T-helper 1 cell treated with Interleukin-12 subunit alpha and Interleukin-12 subunit beta and Interleukin-4 antibody, amounts not matched to agents 30 ng/mL and 1 ng/mL, for 36 hours (primary cell): ENCODE measurements around the gene TRIM29. TPM values are rescaled to one million over a fixed set of nuclear protein-coding genes. Genes with fewer than 3 reads are reported as not detected.
"Not testable (repeated sequence)": the region's sequence is repeated elsewhere in the genome, so short reads cannot be mapped to it uniquely, and the experiment has no call there.

Experiments used
- intact Hi-C: fragments of 100-400 bp; cut with micrococcal nuclease; formaldehyde crosslinking; loops from one replicate; pipeline ENCODE4 v1.15.1; 2024
- total RNA-seq: library from RNA; stranded (reverse); gene quantifications from 2 replicates; pipeline ENCODE4 v1.2.3, GENCODE V29; 2022

TRIM29 gene
- total RNA-seq, 1 donor from 2014 or later = not detected

DNA sequence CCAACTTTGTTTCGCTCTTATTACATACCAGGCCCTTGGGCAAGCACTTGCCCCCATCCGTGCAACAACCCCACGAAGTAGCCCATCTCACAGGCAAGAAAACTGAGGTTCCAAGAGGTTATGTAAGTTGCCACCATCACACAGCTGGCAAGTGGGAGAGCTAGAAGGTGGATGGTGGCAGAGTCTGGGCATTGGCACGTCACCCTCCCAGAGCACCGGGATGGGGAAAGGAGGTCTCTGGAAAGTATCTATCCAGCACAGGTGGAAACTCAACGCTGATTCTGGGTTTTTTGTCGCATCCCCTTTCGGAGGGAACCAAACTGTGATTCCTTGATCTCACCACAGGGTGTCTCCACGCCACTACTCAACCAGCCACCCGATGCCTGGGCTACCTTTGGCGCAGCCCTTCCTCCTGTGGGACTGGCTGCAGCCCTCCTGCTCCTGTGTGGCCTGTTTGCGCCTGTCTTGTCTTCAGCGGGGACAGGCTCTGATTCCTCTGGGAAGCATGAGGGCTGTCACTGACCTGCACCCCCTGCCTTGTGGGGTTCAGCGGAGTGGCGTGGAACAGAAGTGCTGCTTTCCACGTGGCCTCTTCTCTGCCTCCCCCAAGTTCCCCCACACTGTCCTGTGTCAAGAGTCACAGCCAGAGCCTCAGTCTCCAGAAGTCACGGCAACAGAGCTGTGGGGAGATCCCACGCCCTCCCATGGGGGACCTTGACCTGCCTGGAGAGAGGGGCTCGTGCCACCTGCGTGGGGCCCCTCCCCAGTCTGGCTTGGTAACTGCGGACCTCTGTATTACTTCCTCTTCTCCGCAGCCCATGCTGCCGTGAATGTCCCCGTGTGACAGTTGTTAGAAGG is 34.4 kb upstream of the TRIM29 start:
- intact Hi-C loops = loop anchor here (1.0 kb wide), 4 partner anchors 38 to 131 kb away; no protein-coding TSS in a partner anchor

DNA sequence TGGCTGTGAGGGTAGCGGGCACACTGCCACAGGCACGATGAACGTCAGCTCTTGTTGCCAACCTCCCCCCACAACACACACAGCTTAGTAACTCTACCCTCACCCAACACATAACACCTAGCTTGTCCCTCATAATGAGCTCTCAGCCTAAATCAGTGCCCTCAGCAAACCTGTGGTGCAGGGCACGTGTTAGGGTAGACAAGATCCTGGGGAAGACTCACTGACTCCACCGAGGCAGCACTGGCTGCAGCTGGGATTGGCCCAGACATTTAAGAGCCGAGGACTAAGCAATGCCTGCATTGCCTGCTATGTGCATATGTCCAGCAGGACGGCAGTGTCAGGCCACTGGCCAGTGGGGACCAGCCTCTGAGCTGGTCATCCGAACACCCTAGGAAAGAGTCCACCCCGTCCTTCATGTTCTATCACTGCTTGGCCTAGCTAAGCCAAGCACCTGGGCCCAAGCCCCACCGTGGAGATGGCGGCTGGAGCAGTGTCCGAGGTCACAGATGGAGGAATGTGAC is 32.9 kb upstream of the TRIM29 start:
- intact Hi-C loops = no loop called here

DNA sequence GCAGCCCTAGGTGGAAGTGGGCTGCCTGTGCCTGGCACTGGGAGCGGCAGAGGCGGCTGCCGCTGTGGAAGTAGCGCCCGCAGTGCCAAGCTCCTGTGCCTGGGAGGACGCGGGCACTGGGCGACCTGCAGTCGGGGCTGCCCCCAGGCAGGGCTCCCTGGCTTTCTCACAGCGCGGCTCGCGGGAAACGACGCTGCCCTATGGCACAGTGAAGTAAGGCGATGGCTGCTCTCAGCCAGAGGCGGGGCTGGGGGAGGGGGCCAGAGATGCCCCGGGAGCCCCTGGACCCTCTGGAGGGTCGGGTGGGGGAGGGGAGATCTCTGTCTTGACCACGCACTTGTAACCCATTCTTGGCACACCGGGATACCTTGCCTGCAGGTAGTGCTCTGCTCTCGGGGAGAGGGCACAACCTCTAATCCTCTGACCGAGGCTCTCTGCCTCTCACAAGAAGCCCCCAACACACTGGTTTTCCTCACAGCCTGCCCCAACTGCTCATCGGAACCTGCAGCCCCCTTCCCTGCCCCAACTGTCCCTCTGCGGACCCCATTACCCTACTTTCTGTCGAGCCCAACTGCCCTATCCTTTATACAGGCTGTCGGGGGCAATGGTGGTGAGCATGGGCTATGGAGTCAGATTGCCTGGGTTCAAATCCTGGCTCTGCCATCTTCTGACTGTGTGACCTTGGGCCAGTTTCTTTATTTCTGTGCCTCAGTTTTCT is 32.2 kb upstream of the TRIM29 start:
- intact Hi-C loops = no loop called here

DNA sequence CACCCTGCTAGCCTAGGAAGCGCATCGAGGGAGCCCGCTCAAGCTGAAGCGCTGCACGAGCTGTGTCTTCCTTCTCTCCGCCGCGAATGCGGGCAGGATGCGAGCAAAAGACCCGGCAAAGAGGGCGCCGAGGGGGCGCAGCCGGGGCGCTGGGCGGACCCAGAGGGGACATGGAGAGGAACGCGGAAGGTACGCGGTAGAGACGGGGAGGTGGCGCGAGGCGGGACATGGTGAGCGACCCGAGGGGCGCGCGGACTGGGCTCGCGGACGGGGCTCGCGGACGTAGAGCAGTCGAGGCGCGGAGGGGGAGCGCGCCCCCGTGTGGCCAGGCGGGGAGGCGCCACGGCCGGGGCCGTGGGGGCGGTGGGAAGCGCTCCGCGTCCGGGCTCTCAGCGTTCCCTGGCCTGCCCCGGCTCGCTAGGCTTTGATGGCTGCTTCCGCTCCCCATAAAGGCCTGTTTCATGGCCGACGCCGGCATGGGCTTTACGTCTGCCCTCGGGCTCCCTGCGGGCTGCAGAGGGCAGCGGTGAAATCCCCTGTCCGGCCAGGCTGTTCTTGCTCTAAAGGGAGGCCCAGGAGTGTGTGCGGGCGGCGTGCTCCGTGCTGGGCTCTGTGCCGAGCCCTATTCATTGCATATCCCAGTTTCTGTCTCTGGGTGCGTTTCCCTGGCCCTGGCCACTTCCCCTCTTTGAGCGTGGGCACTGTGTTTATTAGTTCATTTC is 31.2 kb upstream of the TRIM29 start:
- intact Hi-C loops = no loop called here

DNA sequence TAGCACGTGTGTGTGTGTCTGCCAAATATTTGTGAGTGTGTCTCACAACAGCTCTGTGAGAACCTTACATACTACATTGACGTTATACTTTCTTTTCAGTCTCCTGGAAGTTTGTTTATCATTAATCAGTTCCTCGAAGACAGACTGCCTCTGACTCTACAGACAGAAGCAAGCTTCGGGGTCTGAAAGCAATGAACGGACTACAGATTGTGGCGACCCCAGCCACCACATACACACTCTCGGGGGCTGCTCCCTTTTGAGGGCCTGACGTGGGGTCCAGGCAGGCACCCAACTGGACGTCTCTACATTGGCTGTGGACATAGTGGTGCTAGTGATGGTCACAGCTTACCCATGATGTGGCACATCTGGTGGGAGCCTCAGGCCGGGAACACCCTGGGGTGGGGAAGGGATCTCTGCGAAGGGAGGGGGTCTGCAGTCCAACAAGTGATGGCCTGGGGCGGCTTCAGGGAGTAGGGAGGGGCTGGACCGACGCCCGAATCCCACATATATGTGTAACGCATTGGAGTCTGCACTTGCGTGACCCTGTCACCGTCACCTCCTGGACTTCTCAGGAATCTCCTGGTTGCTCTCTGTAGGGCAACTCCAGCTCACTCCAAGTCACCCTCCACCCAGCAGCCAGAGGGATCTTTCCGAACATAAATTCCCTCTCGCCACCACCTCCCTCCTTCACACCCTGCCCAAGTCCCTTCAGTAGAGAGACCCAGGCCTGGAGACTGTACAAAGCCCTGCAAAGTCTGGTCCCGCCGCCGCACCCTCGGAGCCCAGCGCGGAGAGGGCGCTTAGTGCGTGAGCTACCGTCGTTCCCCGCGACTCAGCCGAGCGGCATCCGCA is 30.4 kb upstream of the TRIM29 start:
- intact Hi-C loops = no loop called here

DNA sequence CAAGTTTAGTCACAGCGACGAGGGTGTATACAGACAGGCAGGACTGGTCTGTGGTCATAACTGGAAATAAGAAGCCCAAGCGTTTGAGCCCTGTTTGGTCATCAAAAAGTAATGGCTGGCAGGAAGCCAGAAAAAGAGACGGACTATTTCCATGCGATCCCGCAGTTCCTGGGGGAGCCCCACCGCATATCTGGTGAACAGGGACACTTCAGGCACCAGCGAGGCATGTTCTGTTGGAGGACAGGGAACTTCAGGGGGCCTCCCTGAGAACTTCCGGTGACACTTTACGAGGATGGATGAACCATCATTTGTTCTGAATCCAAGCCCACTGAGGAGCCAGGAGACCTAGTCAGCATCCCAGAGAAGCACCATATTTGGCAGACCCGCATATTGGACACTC is 29.7 kb upstream of the TRIM29 start:
- intact Hi-C loops = no loop called here

DNA sequence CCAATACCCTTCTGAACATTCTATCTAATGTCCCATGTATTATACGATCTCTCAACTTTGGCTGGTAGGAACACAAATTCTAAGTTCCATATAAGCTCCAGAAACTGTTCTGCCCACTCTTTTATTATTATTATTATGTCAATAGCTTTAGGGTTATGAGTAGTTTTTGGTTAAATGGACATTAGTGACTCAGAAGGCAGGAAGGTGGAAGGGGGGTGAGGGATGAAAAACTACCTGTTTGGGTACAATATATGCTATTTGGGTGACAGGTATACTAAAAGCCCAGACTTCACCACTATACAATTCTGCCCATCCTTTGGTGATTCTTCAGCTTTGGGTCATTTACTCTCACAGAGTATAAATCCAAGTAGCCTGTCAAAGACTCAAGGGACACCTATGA is 22.5 kb upstream of the TRIM29 start:
- intact Hi-C loops = no loop called here

DNA sequence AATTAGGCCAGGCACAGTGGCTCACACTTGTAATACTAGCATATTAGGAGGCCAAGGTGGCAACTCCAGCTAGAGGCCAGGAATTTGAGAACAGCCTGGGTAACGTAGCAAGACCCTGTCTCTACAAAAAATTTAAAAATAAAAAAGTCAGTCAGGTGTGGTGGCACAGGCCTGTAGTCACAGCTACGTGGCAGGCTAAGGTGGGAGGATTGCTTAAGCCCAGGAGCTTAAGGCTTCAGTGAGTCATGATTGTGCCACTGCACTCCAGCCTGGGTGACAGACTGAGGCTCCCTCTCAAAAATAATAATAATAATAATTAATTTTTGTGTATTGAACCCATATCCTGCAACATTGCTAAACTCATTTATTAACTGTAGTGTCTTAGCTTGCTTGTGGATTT is 15.3 kb upstream of the TRIM29 start:
- intact Hi-C loops = no loop called here

DNA sequence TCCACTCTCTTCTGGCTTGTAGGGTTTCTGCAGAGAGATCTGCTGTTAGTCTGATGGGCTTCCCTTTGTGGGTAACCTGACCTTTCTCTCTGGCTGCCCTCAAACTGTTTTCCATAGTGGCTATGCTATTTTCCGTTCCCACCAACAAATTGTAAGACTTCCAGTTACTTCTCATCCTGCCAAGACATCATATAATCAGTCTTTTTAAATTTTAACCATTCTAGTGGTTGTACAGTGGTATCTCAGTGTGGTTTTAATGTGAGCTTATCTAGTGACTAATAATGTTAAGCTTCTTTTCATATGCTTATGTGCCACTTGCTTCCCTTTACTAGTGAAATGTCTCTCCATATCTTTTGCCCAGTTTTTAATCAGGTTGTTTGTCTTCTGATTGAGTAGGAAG is 13.6 kb upstream of the TRIM29 start:
- intact Hi-C loops = no loop called here

DNA sequence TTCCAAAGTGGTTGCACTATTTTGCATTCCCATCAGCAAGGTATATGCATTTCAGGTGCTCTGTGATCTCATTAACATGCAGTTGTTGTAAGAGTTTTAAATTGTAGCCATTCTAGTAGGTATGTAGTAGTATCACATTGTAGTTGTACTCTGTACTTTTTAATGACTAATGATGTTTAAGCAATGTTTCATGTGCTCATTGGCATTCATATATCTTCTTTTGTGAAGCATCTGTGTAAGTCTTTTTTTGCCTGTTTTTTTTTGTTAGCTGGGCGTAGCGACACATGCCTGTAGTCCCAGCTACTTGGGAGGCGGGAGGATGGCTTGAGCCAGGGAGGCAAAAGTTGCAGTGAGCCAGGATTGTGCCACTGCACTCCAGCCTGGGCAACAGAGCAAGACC is 11.3 kb upstream of the TRIM29 start:
- intact Hi-C loops = no loop called here

DNA sequence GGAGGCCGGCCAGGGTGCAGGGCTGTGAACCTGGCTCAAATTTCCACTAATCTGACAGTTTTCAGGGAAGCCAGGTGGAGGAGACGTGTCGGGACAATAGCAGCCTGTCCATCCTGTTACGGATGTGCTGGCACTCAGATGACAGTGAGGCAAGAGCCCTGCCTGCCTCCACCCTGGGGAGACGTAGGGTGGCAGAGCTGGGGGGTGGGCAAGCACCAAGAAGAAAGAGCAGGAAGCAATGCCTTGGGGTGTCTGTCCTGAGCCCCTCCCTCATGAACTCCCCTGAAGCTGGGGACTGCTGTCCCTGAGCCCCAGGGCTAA is 10.0 kb upstream of the TRIM29 start:
- intact Hi-C loops = no loop called here

DNA sequence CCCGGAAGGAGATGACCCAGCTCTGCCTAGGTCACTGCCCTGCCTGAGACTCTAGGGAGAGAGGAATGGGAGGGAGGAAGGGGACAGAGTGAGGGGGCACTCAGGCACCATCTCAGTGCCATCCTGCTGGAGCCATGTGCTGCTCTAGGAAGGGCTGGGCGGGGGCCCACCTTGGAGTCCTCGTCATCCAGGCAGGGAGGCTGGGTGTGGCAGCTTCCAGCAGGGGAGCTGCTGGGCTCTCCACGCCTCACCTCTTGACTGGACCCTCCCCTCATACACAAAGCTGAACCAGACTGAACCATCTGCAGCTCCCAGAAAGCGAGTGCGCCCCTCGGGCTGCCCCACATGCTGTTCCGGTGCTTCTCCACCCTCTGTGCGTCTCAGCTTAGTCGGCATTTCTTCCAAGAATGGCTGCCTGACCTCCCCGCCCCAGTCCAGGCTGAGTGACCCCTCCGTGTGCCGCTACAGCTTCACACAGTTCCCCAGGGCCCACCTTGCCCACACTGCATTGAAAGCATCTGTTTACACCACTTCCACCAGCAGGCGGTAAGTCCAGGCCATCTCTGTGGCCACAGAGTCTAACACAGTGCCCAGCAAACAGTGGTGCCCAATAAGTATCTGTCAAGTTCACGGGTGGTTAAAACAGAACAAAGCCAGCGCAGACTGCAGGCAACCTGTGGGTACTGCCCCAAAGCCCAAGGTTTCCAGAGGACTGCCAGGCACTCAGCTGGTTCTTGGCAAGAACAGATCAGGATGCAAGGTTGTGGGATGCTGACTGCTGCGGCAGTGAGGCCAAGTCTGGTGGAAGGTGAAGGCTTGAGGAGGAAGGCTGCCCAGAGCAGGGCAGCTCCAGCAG is 9.4 kb upstream of the TRIM29 start:
- intact Hi-C loops = no loop called here

DNA sequence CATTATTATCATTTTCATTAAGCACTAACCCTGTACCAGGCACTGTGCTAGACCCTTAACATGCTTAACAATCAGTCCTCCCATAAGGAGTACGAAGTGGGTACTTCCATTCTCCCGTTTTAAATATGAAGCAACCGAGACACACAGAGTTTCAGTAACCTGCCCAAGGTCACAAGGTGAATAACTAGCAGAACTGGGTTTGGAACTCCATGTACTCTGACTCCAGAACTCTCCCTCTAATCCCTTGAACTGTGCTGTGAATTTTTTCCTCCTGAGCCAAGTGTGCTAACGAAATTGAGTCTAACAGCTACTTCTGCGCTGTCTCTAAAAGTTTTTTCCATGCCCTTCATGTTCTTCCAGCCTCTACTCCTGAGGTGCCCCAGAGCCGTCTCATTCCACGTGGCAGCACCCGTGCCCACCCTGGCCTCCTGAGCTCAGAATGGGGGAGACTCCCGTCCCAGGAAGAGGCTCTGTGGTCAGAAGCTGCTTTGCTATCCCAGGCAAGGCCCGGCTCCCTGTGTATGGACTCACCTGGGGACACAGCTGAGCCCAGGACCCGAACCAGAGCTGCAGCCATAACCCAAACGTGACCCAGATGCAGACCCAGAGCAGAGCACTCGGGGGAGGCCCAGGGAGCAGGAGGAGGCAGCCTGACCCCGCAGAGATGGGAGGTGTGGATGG is 8.6 kb upstream of the TRIM29 start:
- intact Hi-C loops = no loop called here

DNA sequence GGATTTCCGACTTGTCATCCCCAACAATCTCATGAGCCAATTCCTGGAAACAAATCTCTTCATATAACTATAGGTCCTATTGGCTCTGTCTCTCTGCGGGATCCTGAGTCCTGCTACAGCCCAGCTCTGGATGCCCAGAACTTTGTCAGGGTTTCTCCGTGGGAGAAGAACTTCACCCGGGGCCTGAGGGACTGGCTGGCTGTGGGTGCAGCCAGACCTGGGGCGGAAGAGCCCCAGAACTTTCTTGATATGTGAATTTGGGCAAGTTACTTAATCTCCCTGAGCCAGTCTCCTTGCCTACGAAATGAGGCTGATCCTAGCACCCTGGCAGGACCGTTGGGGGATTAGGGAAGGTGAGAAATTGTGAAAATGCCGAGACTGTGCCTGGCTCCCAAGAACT is 6.6 kb upstream of the TRIM29 start:
- intact Hi-C loops = no loop called here

DNA sequence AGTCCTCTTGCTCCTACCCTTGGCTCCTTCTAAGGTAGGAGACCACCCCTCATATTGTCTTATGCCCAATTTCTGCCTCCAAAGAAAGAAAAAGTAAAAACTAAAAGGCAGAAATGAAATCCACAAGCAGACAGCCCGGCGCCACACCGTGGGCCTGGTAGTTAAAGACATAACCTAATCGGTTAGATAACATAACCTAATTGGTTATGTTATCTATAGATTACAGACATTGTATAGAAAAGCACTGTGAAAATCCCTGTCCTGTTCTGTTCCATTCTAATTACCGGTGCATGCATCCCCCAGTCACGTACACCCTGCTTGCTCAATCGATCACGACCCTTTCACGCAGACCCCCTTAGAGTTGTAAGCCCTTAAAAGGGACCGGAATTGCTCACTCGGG is 5.6 kb upstream of the TRIM29 start:
- intact Hi-C loops = not testable (repeated sequence)

DNA sequence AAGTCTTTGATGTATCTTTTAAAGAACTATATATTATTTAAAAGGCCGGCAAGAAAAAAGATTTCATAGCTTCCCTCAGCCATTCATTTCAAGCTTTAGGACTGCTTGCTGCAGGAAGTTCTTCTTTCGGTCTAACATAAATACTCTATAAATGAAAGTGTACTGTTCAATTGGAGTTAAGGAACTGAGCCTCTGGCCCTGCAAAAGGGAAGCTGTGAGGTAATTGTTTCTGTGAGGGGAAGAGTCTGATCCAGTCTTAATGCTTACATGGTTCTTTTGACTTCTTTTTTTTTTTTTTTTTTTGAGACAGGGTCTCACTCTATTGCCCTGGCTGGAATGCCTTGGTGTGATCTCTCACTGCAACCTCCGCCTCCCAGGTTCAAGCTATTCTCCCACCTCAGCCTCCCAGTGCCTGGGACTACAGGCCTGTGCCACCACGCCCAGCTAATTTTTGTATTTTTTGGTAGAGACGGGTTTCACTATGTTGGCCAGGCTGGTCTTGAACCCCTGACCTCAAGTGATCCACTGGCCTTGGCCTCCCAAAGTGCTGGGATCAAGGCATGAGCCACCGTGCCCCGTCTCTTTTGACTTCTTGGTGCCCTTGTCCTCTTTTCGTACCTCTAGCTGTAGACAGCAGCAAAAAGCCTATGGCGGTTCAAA is 4.7 kb upstream of the TRIM29 start:
- intact Hi-C loops = no loop called here

DNA sequence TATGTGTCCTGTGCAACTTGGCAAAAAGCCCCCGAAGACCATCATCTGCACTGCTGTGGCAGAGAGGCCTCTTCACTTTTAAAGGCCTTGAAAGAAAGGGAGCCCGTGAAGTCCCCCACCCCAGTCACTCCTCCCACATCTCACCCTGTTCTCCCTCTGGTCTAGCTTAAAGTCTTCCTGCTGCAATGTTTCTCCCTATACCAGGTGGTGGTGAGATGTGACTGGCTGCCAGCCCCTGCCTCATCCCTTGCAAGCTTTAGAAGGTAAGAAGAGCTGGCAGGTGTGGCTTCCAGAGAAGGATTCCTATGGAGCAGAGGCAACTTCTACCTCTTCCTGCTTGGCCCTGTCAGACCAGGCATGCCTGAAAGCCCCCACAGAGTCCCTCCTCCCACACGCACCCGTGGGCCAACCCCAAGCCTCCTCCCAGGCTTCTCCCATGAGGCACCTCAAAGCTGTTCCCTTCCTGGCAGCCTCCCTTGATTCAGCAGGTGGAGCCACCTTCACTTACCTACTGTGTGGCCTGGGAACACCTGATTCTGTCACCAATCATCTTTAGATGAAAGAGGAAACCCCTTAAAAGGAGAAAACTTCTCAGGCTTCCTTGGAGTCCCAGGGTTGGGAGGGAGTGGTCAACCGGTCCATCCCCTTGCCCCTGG is 4.0 kb upstream of the TRIM29 start:
- intact Hi-C loops = no loop called here

DNA sequence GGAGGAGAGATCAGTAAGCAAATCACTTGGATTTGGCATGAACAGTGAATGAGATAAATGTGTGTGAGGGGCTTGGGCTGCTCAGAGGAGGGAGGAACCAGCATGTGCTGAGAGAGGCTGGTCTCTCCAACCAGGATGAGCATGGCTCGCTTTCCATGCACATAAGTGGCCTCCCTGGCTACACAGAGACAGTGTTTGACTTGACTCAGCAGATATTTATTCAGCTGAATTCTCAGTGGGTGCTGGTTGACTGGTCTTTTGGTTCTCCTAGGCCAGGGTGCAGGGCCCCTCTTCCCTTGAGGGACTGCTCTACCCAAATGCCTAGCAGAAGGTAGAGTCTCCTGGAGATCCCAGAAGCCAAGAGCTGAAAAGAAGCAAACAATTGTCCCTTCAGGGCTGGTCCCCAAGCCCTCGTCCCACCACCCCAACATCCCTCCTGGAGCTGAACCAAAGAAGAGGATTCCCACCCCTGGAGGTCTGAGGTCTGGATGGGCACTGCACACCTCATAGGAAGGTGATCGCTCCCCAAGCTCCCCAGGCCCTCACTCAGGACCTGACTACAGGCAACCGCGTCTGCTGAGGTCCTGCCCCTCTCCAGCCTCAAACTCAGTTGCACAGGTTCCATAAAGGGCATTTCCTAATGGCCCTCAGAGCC is 3.3 kb upstream of the TRIM29 start:
- intact Hi-C loops = no loop called here
